MM.1S (cell line): Measurements from ENCODE around the gene RPL39.

Experiments
- DNase-seq: peaks from one replicate; pipeline ENCODE4 v3.0.0-alpha.2; 2015
- H2AFZ ChIP-seq: fragments of 300-600 bp; sonication (generic); 2 replicates; pipeline ENCODE4 v1.6.0; 2016; ENCODE audit warnings: antibody characterized with exemption, low read length
- H3F3A ChIP-seq: fragments of 300-600 bp; sonication (generic); 2 replicates; pipeline ENCODE4 v1.6.1; 2016; ENCODE audit warnings: mild to moderate bottlenecking, antibody characterized with exemption, low read length, moderate library complexity, mixed read lengths; ENCODE audit not compliant: insufficient read depth
- H3K27ac ChIP-seq: fragments of 300-600 bp; sonication (generic); 2 replicates; pipeline ENCODE4 v1.5.1; 2016; ENCODE audit warnings: mild to moderate bottlenecking, low read length
- H3K27me3 ChIP-seq: fragments of 300-600 bp; sonication (generic); replicated peaks from 2 replicates; pipeline ENCODE4 v1.6.0; 2016; ENCODE audit warnings: low read length; ENCODE audit not compliant: insufficient read depth
- H3K36me3 ChIP-seq: fragments of 300-600 bp; sonication (generic); replicated peaks from 2 replicates; pipeline ENCODE4 v1.6.1; 2016; ENCODE audit warnings: mild to moderate bottlenecking, low read length, mixed read lengths; ENCODE audit not compliant: insufficient read depth
- H3K4me1 ChIP-seq: fragments of 300-600 bp; sonication (generic); 2 replicates; pipeline ENCODE4 v1.6.1; 2016; ENCODE audit warnings: low read length, mixed read lengths
- H3K4me2 ChIP-seq: fragments of 300-600 bp; sonication (generic); 2 replicates; pipeline ENCODE4 v1.6.0; 2016; ENCODE audit warnings: low read depth, low read length
- H3K4me3 ChIP-seq: fragments of 300-600 bp; sonication (generic); 2 replicates; pipeline ENCODE4 v1.5.1; 2016; ENCODE audit warnings: low read length, mixed read lengths
- H3K79me2 ChIP-seq: fragments of 300-600 bp; sonication (generic); 2 replicates; pipeline ENCODE4 v1.6.1; 2016; ENCODE audit warnings: mixed run types, low read length, mixed read lengths
- H3K9ac ChIP-seq: fragments of 300-600 bp; sonication (generic); 2 replicates; pipeline ENCODE4 v1.6.1; 2016; ENCODE audit warnings: low read length, mixed read lengths
- H3K9me2 ChIP-seq: fragments of 300-600 bp; sonication (generic); replicated peaks from 2 replicates; pipeline ENCODE4 v1.6.1; 2016; ENCODE audit warnings: mild to moderate bottlenecking, low read length, mixed read lengths; ENCODE audit not compliant: insufficient read depth
- H3K9me3 ChIP-seq: fragments of 300-600 bp; sonication (generic); replicated peaks from 2 replicates; pipeline ENCODE4 v1.6.1; 2016; ENCODE audit warnings: mild to moderate bottlenecking, low read length, mixed read lengths; ENCODE audit not compliant: insufficient read depth
- H4K20me1 ChIP-seq: fragments of 300-600 bp; sonication (generic); 2 replicates; pipeline ENCODE4 v1.6.1; 2016; ENCODE audit warnings: mild to moderate bottlenecking, low read length, moderate library complexity, mixed read lengths; ENCODE audit not compliant: insufficient read depth
- EZH2 ChIP-seq: fragments of 300-600 bp; sonication (generic); optimal IDR thresholded peaks from 2 replicates; pipeline ENCODE3; 2017; ENCODE audit warnings: low read depth, mild to moderate bottlenecking, antibody characterized with exemption, low read length, mixed read lengths
- EZH2phosphoT487 ChIP-seq: fragments of 300-600 bp; sonication (generic); IDR thresholded peaks from 2 replicates; pipeline ENCODE4 v1.6.1; 2018; ENCODE audit warnings: antibody characterized with exemption, low read length
- TF ChIP-seq, protein P1 (sequence below): fragments of 300-600 bp; sonication (generic); IDR thresholded peaks from 2 replicates; pipeline ENCODE4 v1.5.1; 2016; ENCODE audit warnings: antibody characterized with exemption, low read length, mixed read lengths

The RPL39 gene

GRCh38 chrX:119791437-119792231 lies at the start of gene RPL39:
Gene RPL39, minus strand, starts transcription at chrX:119791630. Its CDS starts 54 bp downstream, at chrX:119791576.
- peak within 1 kb of the TSS; percentile 65 for H2AFZ ChIP-seq
- peaks cover 29% of the 10 kb centered on the region for H3F3A ChIP-seq
- H3K36me3 ChIP-seq = peaks cover 8% of the 10 kb centered on the region; the same call in 1 of the 2 replicates
- 0 out of 2 replicates have a peak, but pooled peaks cover 4% of the 10 kb centered on the region for H3K4me1 ChIP-seq
- peaks cover 53% of the 10 kb centered on the region for H3K79me2 ChIP-seq
- H3K27ac ChIP-seq = peak within 1 kb of the TSS; percentile 93
- no peaks in the 10 kb centered on the region for H3K9me3 ChIP-seq
- peak; percentile 86 for DNase-seq
- peaks cover 29% of the 10 kb centered on the region for H4K20me1 ChIP-seq
- H3K9ac ChIP-seq = peak within 1 kb of the TSS; percentile 88
- H3K4me3 ChIP-seq = peak within 1 kb of the TSS; percentile 74
- peak within 1 kb of the TSS; percentile 93 for H3K4me2 ChIP-seq
- H3K9me2 ChIP-seq = no peaks in the 10 kb centered on the region
- H3K27me3 ChIP-seq = no peaks in the 10 kb centered on the region
- TF ChIP-seq EZH2phosphoT487 (no peak), EZH2 (no peak)
- TF ChIP-seq, protein P1, sequence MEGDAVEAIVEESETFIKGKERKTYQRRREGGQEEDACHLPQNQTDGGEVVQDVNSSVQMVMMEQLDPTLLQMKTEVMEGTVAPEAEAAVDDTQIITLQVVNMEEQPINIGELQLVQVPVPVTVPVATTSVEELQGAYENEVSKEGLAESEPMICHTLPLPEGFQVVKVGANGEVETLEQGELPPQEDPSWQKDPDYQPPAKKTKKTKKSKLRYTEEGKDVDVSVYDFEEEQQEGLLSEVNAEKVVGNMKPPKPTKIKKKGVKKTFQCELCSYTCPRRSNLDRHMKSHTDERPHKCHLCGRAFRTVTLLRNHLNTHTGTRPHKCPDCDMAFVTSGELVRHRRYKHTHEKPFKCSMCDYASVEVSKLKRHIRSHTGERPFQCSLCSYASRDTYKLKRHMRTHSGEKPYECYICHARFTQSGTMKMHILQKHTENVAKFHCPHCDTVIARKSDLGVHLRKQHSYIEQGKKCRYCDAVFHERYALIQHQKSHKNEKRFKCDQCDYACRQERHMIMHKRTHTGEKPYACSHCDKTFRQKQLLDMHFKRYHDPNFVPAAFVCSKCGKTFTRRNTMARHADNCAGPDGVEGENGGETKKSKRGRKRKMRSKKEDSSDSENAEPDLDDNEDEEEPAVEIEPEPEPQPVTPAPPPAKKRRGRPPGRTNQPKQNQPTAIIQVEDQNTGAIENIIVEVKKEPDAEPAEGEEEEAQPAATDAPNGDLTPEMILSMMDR = no peak

DNA sequence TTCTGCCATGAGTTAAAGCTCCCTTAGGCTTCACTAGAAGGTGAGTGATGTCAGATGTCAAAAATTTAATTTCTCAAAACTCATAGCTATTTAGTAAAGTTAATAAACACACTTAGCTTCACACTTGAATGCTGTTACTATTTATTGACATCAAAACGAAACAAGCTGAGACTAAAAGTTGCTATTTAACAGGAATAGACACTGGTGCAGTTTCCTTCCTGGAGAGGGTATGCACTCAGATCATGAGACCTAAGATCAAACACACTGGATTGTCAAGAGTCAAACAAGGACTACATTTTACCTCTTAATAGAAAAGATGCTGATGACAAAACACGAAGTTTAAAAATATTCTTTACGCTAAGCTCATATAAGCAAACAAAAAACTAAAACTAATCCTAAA lies 42.5 kb upstream of the RPL39 start:
- H3K27me3 ChIP-seq = no peaks in the 10 kb centered on the region
- no peaks in the 10 kb centered on the region for H4K20me1 ChIP-seq
- peak; percentile 60 for DNase-seq
- H3K9me3 ChIP-seq = no peaks in the 10 kb centered on the region
- TF ChIP-seq, protein P1 = no peak
- TF ChIP-seq EZH2 (no peak), EZH2phosphoT487 (no peak)
- H3F3A ChIP-seq = no peaks in the 10 kb centered on the region
- H3K9me2 ChIP-seq = no peaks in the 10 kb centered on the region
- H3K4me3 ChIP-seq = peak overlapping the region; percentile 28; the same call in 1 of the 2 replicates
- no peaks in the 10 kb centered on the region for H3K79me2 ChIP-seq
- peak overlapping the region; percentile 70; the same call in 1 of the 2 replicates for H3K27ac ChIP-seq
- H3K9ac ChIP-seq = peak overlapping the region; percentile 19; the same call in 1 of the 2 replicates
- H3K36me3 ChIP-seq = no peaks in the 10 kb centered on the region
- peaks cover 25% of the 10 kb centered on the region for H3K4me1 ChIP-seq
- H2AFZ ChIP-seq = peak overlapping the region; percentile 36; the same call in 1 of the 2 replicates
- H3K4me2 ChIP-seq = peak overlapping the region; percentile 66

GRCh38 chrX:119828446-119828845 lies 37.0 kb upstream of the RPL39 start:
- Histone ChIP-seq H3K79me2 (no peaks in the 10 kb centered on the region), H3K9me3 (no peaks in the 10 kb centered on the region), H3F3A (no peaks in the 10 kb centered on the region), H2AFZ (no peak overlapping the region), H3K4me2 (no peak overlapping the region), H4K20me1 (no peaks in the 10 kb centered on the region), H3K9ac (no peak overlapping the region), H3K4me1 (peaks cover 2% of the 10 kb centered on the region; the same call in 1 of the 2 replicates), H3K27me3 (no peaks in the 10 kb centered on the region), H3K4me3 (no peak overlapping the region), H3K27ac (no peak overlapping the region), H3K36me3 (no peaks in the 10 kb centered on the region), H3K9me2 (no peaks in the 10 kb centered on the region)
- no peak for TF ChIP-seq EZH2phosphoT487
- TF ChIP-seq EZH2 = no peak
- TF ChIP-seq, protein P1 = no peak
- DNase-seq = no peak
